LNCaP clone FGC (cell line): ENCODE results near the gene ARPC4.
A peak's percentile ranks its signal among the peaks of the same experiment; 100 is the strongest.

Experiments
- DNase-seq: peaks from one replicate; pipeline ENCODE4 v3.0.0-alpha.2; 2011; ENCODE audit warnings: low read depth
- H3K4me3 ChIP-seq: 2 replicates; pipeline ENCODE4 v1.5.1; 2011; ENCODE audit warnings: mild to moderate bottlenecking, low read depth, low read length, control low read depth
- CTCF ChIP-seq: IDR thresholded peaks from 2 replicates; pipeline ENCODE4 v1.5.1; 2012; ENCODE audit warnings: mild to moderate bottlenecking; ENCODE audit not compliant: control insufficient read depth, insufficient read depth; ENCODE audit errors: extremely low read depth

ARPC4 gene

GRCh38 chr3:9809239-9809614, 16.3 kb downstream of the ARPC4 start:
- no peak for DNase-seq
- TF ChIP-seq CTCF, result no peak
- H3K4me3 ChIP-seq, result peak overlapping the region; percentile 62

GRCh38 chr3:9809615-9810432, 16.9 kb downstream of the ARPC4 start, which contains the start of gene TTLL3:
Gene TTLL3 (plus strand): TSS chr3:9810262. CDS start chr3:9810662, 400 bp downstream.
- no peak for TF ChIP-seq CTCF
- DNase-seq, result no peak
- H3K4me3 ChIP-seq, result peak within 1 kb of the TSS; percentile 62

GRCh38 chr3:9810433-9810770, 17.5 kb downstream of the ARPC4 start:
- no peak for TF ChIP-seq CTCF

GRCh38 chr3:9810846-9811245, 18.0 kb downstream of the ARPC4 start:
- no peak for DNase-seq
- TF ChIP-seq CTCF, result no peak
- H3K4me3 ChIP-seq, result peak overlapping the region; percentile 62; the same call in 1 of the 2 replicates

More at GRCh38 chr3:9810433-9810770, 17.5 kb downstream of the ARPC4 start:
- DNase-seq, result no peak
- H3K4me3 ChIP-seq, result peak overlapping the region; percentile 62

- no peak for TF ChIP-seq CTCF
- no peak for DNase-seq
- H3K4me3 ChIP-seq, result no peak overlapping the region
Observed at GRCh38 chr3:9812870-9813483, 20.1 kb downstream of the ARPC4 start.

GRCh38 chr3:9815986-9816385, 23.1 kb downstream of the ARPC4 start:
- TF ChIP-seq CTCF, result no peak
- no peak overlapping the region for H3K4me3 ChIP-seq
- no peak for DNase-seq
